Naive thymus-derived CD8-positive, alpha-beta T cell (primary cell): ENCODE results near the gene SEPTIN5. TPM values are rescaled to one million over a fixed set of nuclear protein-coding genes. Genes with fewer than 3 reads are reported as not detected.

ENCODE experiments used
- ATAC-seq, 2 donors: fragments of 150-1000 bp; cut with Tn5 transposase in 1 of 2; sonication (Bioruptor Pico), chemical (Tn5 transposase) in 1 of 2; 1 replicate in 1 of 2; 2 replicates in 1 of 2; pipeline ENCODE4 v1.10.0; 2021; ENCODE audit warnings: mild to moderate bottlenecking in 2 of 2, moderate library complexity in 2 of 2
- POLR2A ChIA-PET: fragments of 350-600 bp; sonication (Branson Sonifier 250); formaldehyde crosslinking; loops from one replicate; lab custom pipeline; 2021; ENCODE audit warnings: antibody characterized with exemption; lab: Charles Lee
- DNase-seq, 10 donors: peaks; one replicate each; pipeline versions ENCODE4 v3.0.0 to v3.0.0-alpha.2; 2020 to 2022
- H3K27ac Mint-ChIP-seq, 10 donors: one replicate each; pipeline ENCODE4 v1.8.0; 2020 to 2022; ENCODE audit warnings: mild to moderate bottlenecking in 10 of 10, mixed read lengths in 10 of 10, moderate library complexity in 4 of 10, inconsistent platforms in 1 of 10
- H3K27me3 Mint-ChIP-seq, 5 donors: one replicate each; pipeline ENCODE4 v1.8.0; 2021 to 2022; ENCODE audit warnings: mixed read lengths in 5 of 5
- H3K36me3 Mint-ChIP-seq, 3 donors: one replicate each; pipeline ENCODE4 v1.8.0; 2020 to 2022; ENCODE audit warnings: mixed read lengths in 3 of 3, mild to moderate bottlenecking in 2 of 3, inconsistent platforms in 1 of 3
- H3K4me1 Mint-ChIP-seq, 4 donors: one replicate each; pipeline ENCODE4 v1.8.0; 2021 to 2022; ENCODE audit warnings: mixed read lengths in 4 of 4
- H3K4me3 Mint-ChIP-seq, 10 donors: one replicate each; pipeline ENCODE4 v1.8.0; 2020 to 2022; ENCODE audit warnings: mild to moderate bottlenecking in 10 of 10, mixed read lengths in 10 of 10, moderate library complexity in 6 of 10, inconsistent platforms in 1 of 10
- H3K9me3 Mint-ChIP-seq, 9 donors: one replicate each; pipeline ENCODE4 v1.8.0; 2020 to 2022; ENCODE audit warnings: mixed read lengths in 9 of 9, mild to moderate bottlenecking in 3 of 9, inconsistent platforms in 1 of 9, moderate library complexity in 1 of 9
- polyA plus RNA-seq, 3 donors: library from polyadenylated mRNA; unstranded; fragments of 300-500 nt; fragmentation: Illumina TruSeq; gene quantifications; one replicate each; pipeline ENCODE4 v1.2.3, GENCODE V29; 2021
- total RNA-seq, 8 experiments: library from RNA in 2 of 8; stranded (reverse) in 2 of 8; gene quantifications; one replicate each; pipeline ENCODE4 v1.2.3 and lab custom pipeline; 2021 to 2026

The SEPTIN5 gene
- total RNA-seq (1 to 10 TPM in 1 of 2 experiments, under 1 TPM in 1; 0.55 to 1.5 TPM), polyA plus RNA-seq (under 1 TPM in 1 of 3 donors, not detected in 2; 0.32 TPM), total RNA-seq (lab: John Stamatoyannopoulos, UW) (0 to 0.84 (median 0.15) reads per million in 6 experiments)

- peak within 1 kb of the TSS; percentile 42 to 83 (median 76) for H3K4me3 Mint-ChIP-seq
- H3K27me3 Mint-ChIP-seq: peaks cover 1 to 22% (median 10%) of the 10 kb centered on the region in 5 donors
- ATAC-seq: peak in 1 of 2 donors; percentile 5
- H3K27ac Mint-ChIP-seq: peak within 1 kb of the TSS in 2 of 10 donors; percentile 35 to 53
- H3K4me1 Mint-ChIP-seq: peaks cover 3 to 14% (median 5%) of the 10 kb centered on the region in 4 donors
- peak in 1 of 10 donors; percentile 57 for DNase-seq
- no peaks in the 10 kb centered on the region for H3K9me3 Mint-ChIP-seq
- POLR2A ChIA-PET: no interaction called here
- H3K36me3 Mint-ChIP-seq: no peaks in the 10 kb centered on the region
Observed at GRCh38 chr22:19714312-19715187, at the start of gene SEPTIN5. TSS of gene SEPTIN5 (plus strand) at chr22:19714503. CDS start at chr22:19714589, 86 bp downstream.

- peaks cover 0 to 5% (median 0%) of the 10 kb centered on the region in 5 donors for H3K27me3 Mint-ChIP-seq
- H3K36me3 Mint-ChIP-seq: no peaks in the 10 kb centered on the region
- DNase-seq (no peak), ATAC-seq (no peak)
- no peaks in the 10 kb centered on the region for H3K9me3 Mint-ChIP-seq
- no peak overlapping the region for H3K4me3 Mint-ChIP-seq
- no peaks in the 10 kb centered on the region for H3K4me1 Mint-ChIP-seq
- no peak overlapping the region for H3K27ac Mint-ChIP-seq
- POLR2A ChIA-PET: no interaction called here
Observed at GRCh38 chr22:19664951-19665783, 49.1 kb upstream of the SEPTIN5 start.

GRCh38 chr22:19665784-19666672, 48.3 kb upstream of the SEPTIN5 start:
- H3K9me3 Mint-ChIP-seq: no peaks in the 10 kb centered on the region
- DNase-seq (no peak), ATAC-seq (no peak)
- H3K4me1 Mint-ChIP-seq: no peaks in the 10 kb centered on the region
- H3K27me3 Mint-ChIP-seq: peaks cover 0 to 5% (median 0%) of the 10 kb centered on the region in 5 donors
- H3K4me3 Mint-ChIP-seq: no peak overlapping the region
- H3K36me3 Mint-ChIP-seq: no peaks in the 10 kb centered on the region
- no peak overlapping the region for H3K27ac Mint-ChIP-seq
- POLR2A ChIA-PET: no interaction called here

- no peak overlapping the region for H3K27ac Mint-ChIP-seq
- POLR2A ChIA-PET: no interaction called here
- no peak for ATAC-seq
- no peaks in the 10 kb centered on the region for H3K4me1 Mint-ChIP-seq
- H3K9me3 Mint-ChIP-seq: no peaks in the 10 kb centered on the region
- H3K4me3 Mint-ChIP-seq: no peak overlapping the region
- H3K27me3 Mint-ChIP-seq: peaks cover 0 to 5% (median 0%) of the 10 kb centered on the region in 5 donors
- no peaks in the 10 kb centered on the region for H3K36me3 Mint-ChIP-seq
- no peak for DNase-seq
Observed at GRCh38 chr22:19666673-19667593, 47.4 kb upstream of the SEPTIN5 start.

GRCh38 chr22:19667872-19668740, 46.2 kb upstream of the SEPTIN5 start:
- Mint-ChIP-seq H3K36me3 (no peaks in the 10 kb centered on the region), H3K27me3 (peaks cover 0 to 6% (median 0%) of the 10 kb centered on the region in 5 donors), H3K9me3 (no peaks in the 10 kb centered on the region), H3K27ac (peak overlapping the region in 2 of 10 donors; percentile 12 to 13), H3K4me3 (no peak overlapping the region), H3K4me1 (no peaks in the 10 kb centered on the region)
- POLR2A ChIA-PET: no interaction called here
- ATAC-seq (no peak), DNase-seq (no peak)

- Mint-ChIP-seq H3K36me3 (no peaks in the 10 kb centered on the region), H3K9me3 (no peaks in the 10 kb centered on the region), H3K4me1 (no peaks in the 10 kb centered on the region), H3K27me3 (peaks cover 0 to 8% (median 0%) of the 10 kb centered on the region in 5 donors), H3K4me3 (no peak overlapping the region), H3K27ac (no peak overlapping the region)
- no peak for DNase-seq
- POLR2A ChIA-PET: no interaction called here
- ATAC-seq: no peak
Observed at GRCh38 chr22:19668748-19669147, 45.6 kb upstream of the SEPTIN5 start.

GRCh38 chr22:19669570-19669969, 44.7 kb upstream of the SEPTIN5 start:
- Mint-ChIP-seq H3K9me3 (no peaks in the 10 kb centered on the region), H3K27me3 (peaks cover 0 to 8% (median 6%) of the 10 kb centered on the region in 5 donors), H3K4me1 (no peaks in the 10 kb centered on the region), H3K4me3 (no peak overlapping the region), H3K27ac (no peak overlapping the region), H3K36me3 (no peaks in the 10 kb centered on the region)
- ATAC-seq: no peak
- DNase-seq: no peak
- POLR2A ChIA-PET: interaction anchor here (0.5 kb wide), 1 partner anchor 609 kb away, joined by 3 read pairs; no protein-coding TSS in a partner anchor

GRCh38 chr22:19671316-19671715, 43.0 kb upstream of the SEPTIN5 start:
- no peaks in the 10 kb centered on the region for H3K4me1 Mint-ChIP-seq
- H3K9me3 Mint-ChIP-seq: no peaks in the 10 kb centered on the region
- H3K36me3 Mint-ChIP-seq: no peaks in the 10 kb centered on the region
- H3K27ac Mint-ChIP-seq: no peak overlapping the region
- H3K27me3 Mint-ChIP-seq: peaks cover 2 to 9% (median 4%) of the 10 kb centered on the region in 5 donors
- ATAC-seq (no peak), DNase-seq (no peak)
- H3K4me3 Mint-ChIP-seq: no peak overlapping the region
- POLR2A ChIA-PET: no interaction called here

GRCh38 chr22:19672054-19672776, 42.1 kb upstream of the SEPTIN5 start:
- ATAC-seq: no peak
- peaks cover 2 to 13% (median 7%) of the 10 kb centered on the region in 5 donors for H3K27me3 Mint-ChIP-seq
- H3K4me3 Mint-ChIP-seq: no peak overlapping the region
- H3K27ac Mint-ChIP-seq: no peak overlapping the region
- DNase-seq: no peak
- no peaks in the 10 kb centered on the region for H3K4me1 Mint-ChIP-seq
- POLR2A ChIA-PET: no interaction called here
- H3K36me3 Mint-ChIP-seq: no peaks in the 10 kb centered on the region
- H3K9me3 Mint-ChIP-seq: no peaks in the 10 kb centered on the region

- no peaks in the 10 kb centered on the region for H3K9me3 Mint-ChIP-seq
Observed at GRCh38 chr22:19673660-19674059, 40.6 kb upstream of the SEPTIN5 start.

More at GRCh38 chr22:19673660-19674059, 40.6 kb upstream of the SEPTIN5 start:
- DNase-seq (no peak), ATAC-seq (no peak)
- POLR2A ChIA-PET: no interaction called here
- no peak overlapping the region for H3K27ac Mint-ChIP-seq
- H3K36me3 Mint-ChIP-seq: no peaks in the 10 kb centered on the region
- H3K27me3 Mint-ChIP-seq: peaks cover 6 to 21% (median 12%) of the 10 kb centered on the region in 5 donors
- no peak overlapping the region for H3K4me3 Mint-ChIP-seq
- no peaks in the 10 kb centered on the region for H3K4me1 Mint-ChIP-seq
